NT2/D1 (cell line): ENCODE measurements around the gene MFSD6.

ENCODE experiments used
- SUZ12 ChIP-seq: IDR thresholded peaks from 2 replicates; pipeline ENCODE4 v1.6.1; 2011; ENCODE audit not compliant: insufficient read length, insufficient read depth; ENCODE audit errors: extremely low read depth
- YY1 ChIP-seq: IDR thresholded peaks from 2 replicates; pipeline ENCODE4 v1.6.1; 2011; ENCODE audit not compliant: insufficient read length, insufficient read depth
- ZNF274 ChIP-seq: IDR thresholded peaks from 2 replicates; pipeline ENCODE4 v1.6.1; 2011; ENCODE audit warnings: mild to moderate bottlenecking, low read depth, low read length

- no peak for TF ChIP-seq ZNF274
- TF ChIP-seq YY1 = no peak
- TF ChIP-seq SUZ12 = no peak
Observed at GRCh38 chr2:190534310-190535120, 126.4 kb downstream of the MFSD6 start, which contains the start of gene NEMP2.
